Gastrocnemius medialis (tissue), 4 donors: ENCODE measurements around the gene MSMO1.

Experiments
- CTCF ChIP-seq, 5 experiments: fragments of 450-650 bp in 3 of 5; fragments of 200-600 bp in 2 of 5; sonication (generic) in 2 of 5; IDR thresholded peaks in 4 of 5; conservative IDR thresholded peaks in 1 of 5; 1 replicate in 4 of 5; 2 replicates in 1 of 5; pipeline ENCODE4 v1.5.1; 2016 to 2019; ENCODE audit warnings: antibody characterized with exemption in 5 of 5, mild to moderate bottlenecking in 3 of 5, moderate library complexity in 3 of 5
- POLR2A ChIP-seq, 2 donors: fragments of 450-650 bp; IDR thresholded peaks; one replicate each; pipeline ENCODE4 v1.6.1; 2017; ENCODE audit warnings: antibody characterized with exemption in 2 of 2, mild to moderate bottlenecking in 2 of 2, moderate library complexity in 2 of 2

GRCh38 chr4:165384598-165384997 lies 57.1 kb downstream of the MSMO1 start:
- TF ChIP-seq CTCF (IDR thresholded peaks at IDR 0.05 in 4 of 5, conservative IDR thresholded peaks at IDR 0.05 in 1 of 5) (no peak), POLR2A (IDR thresholded peaks at IDR 0.05) (no peak)
